HG02763 (cell line): Measurements from ENCODE around the gene CARNS1.

Source experiments
- ATAC-seq: cut with Tn5 transposase; IDR thresholded peaks from one replicate; pipeline ENCODE4 v1.9.1; 2021; ENCODE audit warnings: mild to moderate bottlenecking, moderate library complexity; ENCODE audit not compliant: unreplicated experiment

The CARNS1 gene

DNA sequence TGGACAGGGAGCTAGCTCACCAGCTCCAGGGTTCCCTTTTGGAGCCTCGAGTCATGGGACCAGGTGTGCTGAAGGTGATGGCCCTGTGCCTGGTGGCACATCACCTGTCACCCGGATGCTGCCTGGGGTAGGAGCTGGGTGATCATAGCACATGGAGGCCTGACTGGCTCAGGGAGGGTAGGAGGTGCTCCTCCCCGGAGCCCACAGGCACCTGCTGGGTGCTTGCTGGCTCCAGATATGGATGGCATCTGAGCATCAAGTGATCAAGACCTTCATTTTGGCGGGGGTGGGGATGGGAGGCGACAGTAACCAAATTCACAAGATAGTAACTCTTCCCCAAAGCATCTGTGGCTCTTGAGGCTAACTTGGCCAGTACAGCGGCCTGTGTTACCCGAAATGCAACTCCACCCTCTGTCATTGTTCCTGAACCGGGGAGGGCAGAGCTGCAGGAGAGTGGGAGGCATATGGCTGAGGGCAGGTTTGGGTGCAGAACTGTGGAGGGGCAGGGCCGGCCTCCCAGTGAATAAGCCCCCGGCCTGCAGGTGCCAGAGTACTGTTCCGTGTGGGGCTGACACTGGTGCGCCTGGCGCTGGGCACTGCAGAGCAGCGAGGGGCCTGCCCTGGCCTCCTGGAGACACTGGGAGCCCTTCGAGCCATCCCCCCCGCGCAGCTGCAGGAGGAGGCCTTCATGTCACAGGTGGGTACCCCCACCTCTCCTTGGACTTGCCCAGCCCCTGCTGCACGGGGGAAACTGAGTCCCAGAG lies 6.9 kb upstream of the CARNS1 start:
- no peak for ATAC-seq

GRCh38 chr11:67409261-67409666 lies 6.2 kb upstream of the CARNS1 start:
- peak; percentile 36 for ATAC-seq

DNA sequence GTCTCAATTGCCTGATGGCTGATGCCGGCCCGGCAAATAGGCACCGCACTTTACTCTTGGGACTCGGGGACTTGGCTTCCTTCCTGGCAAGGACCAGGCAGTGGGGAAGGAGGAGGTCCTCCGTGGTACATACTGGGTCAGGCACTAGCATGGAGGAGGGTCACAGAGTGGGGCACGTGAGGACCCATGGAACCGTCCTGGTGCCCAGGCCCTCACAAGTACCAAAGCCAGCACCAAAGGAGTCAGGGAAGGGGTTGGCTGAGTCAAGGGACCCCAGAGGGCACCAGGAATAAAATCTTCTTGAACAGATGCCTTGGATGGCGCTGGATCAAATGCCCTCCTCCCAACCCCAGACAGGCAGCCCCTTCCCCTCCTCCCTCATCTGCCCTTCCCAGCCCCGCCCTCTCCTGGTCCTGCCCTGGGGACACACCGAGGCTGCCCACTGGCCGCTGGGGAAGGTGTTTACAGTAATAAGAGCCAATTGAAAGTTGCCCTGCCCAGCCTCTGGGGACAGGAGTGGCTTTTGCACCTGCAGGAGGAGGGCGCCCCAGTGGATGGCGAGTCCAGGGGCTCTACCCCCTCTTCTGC lies 5.6 kb upstream of the CARNS1 start:
- no peak for ATAC-seq

DNA sequence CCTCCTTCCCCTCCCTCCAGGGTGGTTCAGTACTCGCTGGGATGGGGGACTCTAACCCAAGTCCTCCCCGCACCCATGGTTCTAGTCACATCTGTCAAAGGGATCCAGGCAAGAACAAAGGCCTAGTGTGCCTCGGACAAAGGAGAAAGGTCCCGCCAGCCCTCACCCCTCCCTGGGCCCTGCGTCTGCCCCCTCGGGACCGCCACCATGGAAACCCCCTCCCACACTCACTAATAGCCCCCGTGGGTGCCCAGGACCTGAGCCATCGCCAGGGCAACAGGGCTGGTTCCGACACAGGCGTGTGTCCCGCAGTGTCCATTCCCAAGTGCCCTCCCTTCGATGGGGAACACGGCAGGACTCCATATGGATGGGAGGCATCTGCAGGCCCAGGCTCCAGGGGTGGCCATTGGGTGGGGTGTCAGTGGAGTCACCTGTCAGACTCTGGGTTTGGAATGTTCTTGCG lies 5.1 kb upstream of the CARNS1 start:
- no peak for ATAC-seq

DNA sequence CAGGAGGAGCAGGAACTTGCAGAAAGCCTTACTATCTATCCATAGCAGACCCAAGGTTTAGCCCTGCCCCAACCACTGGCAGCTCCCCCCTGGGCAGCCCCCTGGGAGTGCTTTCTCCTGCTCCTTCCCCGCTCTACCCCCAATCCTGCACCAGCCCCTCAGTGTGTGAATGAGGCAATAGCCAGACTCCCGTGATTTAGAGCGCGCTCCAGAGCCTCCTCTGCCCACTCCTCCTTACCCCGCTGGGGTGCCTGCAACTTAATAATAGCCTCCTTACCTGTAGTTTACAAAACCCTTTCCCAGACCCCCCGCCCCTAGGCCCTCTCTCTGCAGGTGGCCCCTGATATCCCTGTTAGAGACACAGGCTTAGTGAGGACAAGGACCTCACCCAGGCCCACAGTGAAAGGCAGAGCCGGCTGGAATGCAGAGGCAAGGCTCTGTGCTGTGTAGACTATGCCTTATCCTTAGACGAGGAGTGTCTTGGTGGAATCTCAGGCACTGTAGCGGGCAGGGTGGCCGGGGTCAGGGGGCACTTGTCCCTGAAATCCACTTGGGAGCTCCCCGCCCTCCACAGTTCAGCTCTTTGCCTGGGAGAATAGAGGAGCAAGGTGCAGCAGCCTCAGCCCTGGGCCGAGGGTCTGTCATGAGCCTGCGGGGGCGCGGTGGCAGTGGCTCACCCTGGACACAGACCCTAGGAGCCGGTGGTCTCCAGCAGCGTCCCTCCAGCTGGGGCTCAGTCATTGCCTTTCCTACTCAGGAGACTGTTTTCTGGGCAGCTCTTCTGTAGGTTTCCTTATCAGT lies 4.3 kb upstream of the CARNS1 start:
- ATAC-seq = no peak

DNA sequence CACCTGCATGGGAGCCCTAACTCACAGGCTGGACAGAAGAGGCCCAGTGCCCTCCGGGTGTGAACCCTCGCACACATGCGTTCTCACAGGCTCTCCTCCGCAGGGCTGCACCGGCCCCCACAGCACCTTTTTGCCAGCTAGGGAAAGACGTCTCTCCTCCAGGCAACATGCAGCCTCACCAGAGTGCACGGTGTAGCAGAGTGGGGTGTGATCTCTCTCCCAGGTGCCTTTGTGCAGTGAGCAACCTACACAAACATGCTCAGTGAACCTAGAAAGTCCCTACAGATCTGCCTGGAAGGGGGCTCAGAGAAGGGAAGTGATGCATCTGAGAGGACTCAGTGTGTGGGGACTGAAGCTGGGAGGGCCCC lies 3.7 kb upstream of the CARNS1 start:
- ATAC-seq = no peak

GRCh38 chr11:67412495-67413179 lies 2.8 kb upstream of the CARNS1 start:
- ATAC-seq = no peak

- no peak for ATAC-seq
Measured at GRCh38 chr11:67413266-67413849, 2.1 kb upstream of the CARNS1 start.

- ATAC-seq = no peak
Measured at GRCh38 chr11:67416416-67417335, 1.2 kb downstream of the CARNS1 start.

- ATAC-seq = no peak
Measured at GRCh38 chr11:67417425-67417824, 1.9 kb downstream of the CARNS1 start.

- ATAC-seq = no peak
Measured at GRCh38 chr11:67418476-67419281, 3.2 kb downstream of the CARNS1 start.

DNA sequence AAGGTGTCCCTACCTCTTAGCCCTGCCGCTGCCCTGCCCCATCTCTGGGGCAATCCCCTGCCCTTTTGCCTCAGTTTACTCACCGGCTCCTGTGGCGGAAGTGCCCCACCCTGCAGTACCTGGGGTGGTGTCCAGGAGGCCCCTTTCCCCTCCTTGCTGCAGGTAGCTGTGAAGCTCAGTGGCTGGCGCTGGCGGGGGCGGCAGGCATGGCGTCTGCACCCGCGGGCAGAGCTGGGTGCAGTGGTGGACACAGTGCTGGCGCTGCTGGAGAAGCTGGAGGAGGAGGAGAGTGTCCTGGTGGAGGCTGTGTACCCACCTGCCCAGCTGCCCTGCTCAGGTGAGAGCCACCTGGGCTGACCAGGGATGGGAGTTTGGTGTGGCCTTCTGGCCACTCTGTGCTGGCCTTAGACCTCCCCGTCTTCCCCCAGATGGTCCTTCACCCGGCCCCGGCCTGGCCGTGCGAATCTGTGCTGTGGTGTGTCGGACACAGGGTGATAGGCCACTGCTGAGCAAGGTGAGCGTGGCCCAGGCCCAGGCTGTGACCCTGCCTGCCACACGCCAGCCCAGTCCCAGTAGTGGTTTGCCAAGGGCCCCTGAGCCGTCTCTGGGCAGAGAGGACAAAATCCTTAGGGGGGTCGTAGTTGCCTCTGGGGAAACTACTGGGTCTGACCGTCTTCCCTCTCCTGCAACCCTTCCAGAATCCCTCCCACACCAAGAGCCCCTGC lies 4.0 kb downstream of the CARNS1 start:
- no peak for ATAC-seq

- ATAC-seq = no peak
Measured at GRCh38 chr11:67420147-67420645, 4.7 kb downstream of the CARNS1 start.

- ATAC-seq = peak; percentile 76
Measured at GRCh38 chr11:67420646-67421429, 5.4 kb downstream of the CARNS1 start.

- ATAC-seq = no peak
Measured at GRCh38 chr11:67421430-67422031, 6.1 kb downstream of the CARNS1 start.

DNA sequence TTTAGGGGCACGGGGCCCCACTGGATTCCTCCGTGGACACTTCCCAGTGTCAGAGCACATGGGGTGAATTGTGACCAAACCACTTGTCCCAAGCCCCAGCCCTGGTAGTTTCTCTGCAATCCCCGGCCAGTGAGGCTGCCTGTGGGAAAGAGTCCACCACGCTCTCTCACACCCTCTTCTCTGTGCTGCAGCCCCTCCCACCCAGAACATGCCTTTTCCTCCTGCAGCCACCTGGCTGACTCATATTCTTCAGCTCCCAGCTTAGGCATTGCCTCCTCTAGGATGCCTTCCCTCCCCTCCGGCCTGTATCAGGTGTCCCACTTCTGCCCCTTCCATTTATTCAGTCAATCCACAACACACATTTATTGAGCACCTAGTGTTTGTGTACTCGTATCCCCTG lies 7.4 kb downstream of the CARNS1 start:
- no peak for ATAC-seq

DNA sequence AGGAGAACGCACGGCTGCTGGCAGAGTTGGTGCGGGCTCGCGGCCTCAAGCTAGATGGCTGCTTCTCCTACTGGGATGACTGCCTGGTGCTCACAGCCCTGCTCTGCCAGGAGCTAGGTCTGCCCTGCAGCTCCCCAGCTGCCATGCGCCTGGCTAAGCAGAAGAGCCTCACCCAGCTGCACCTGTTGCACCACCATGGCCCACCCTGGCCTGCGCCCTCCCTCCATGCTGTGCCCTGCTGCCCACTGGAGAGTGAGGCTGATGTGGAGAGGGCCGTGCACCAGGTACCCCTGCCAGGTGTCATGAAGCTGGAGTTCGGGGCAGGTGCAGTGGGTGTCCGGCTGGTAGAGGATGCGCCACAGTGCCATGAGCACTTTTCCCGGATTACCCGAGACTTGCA lies 8.0 kb downstream of the CARNS1 start:
- ATAC-seq = no peak
